Activated naive CD8-positive, alpha-beta T cell treated with anti-CD3 and anti-CD28 coated beads, Interleukin-2, amount 50 U/mL, for 24 hours (primary cell): ENCODE measurements around the gene MERTK.
A peak's percentile ranks its signal among the peaks of the same experiment; 100 is the strongest.

Experiments used
- ATAC-seq: fragments of 150-1000 bp; cut with Tn5 transposase; one replicate; pipeline ENCODE4 v1.10.0; 2021
- DNase-seq: peaks from one replicate; pipeline ENCODE4 v3.0.0; 2021
- H3K27ac Mint-ChIP-seq: one replicate; pipeline ENCODE4 v1.8.0; 2021; ENCODE audit warnings: mild to moderate bottlenecking, mixed read lengths
- H3K27me3 Mint-ChIP-seq: one replicate; pipeline ENCODE4 v1.8.0; 2021; ENCODE audit warnings: mixed read lengths
- H3K36me3 Mint-ChIP-seq: one replicate; pipeline ENCODE4 v1.8.0; 2021; ENCODE audit warnings: low read depth, mixed read lengths
- H3K4me1 Mint-ChIP-seq: one replicate; pipeline ENCODE4 v1.8.0; 2021; ENCODE audit warnings: mixed read lengths
- H3K4me3 Mint-ChIP-seq: one replicate; pipeline ENCODE4 v1.8.0; 2021; ENCODE audit warnings: mild to moderate bottlenecking, moderate library complexity, mixed read lengths
- H3K9me3 Mint-ChIP-seq: one replicate; pipeline ENCODE4 v1.8.0; 2021; ENCODE audit warnings: mixed read lengths

MERTK gene

GRCh38 chr2:111966241-111966640 lies 67.8 kb downstream of the MERTK start:
- Mint-ChIP-seq H3K9me3 (no peaks in the 10 kb centered on the region), H3K4me1 (no peaks in the 10 kb centered on the region)
- ATAC-seq = no peak

GRCh38 chr2:111967018-111967417 lies 68.6 kb downstream of the MERTK start:
- ATAC-seq (no peak), DNase-seq (no peak)
- Mint-ChIP-seq H3K4me1 (no peaks in the 10 kb centered on the region), H3K9me3 (no peaks in the 10 kb centered on the region), H3K27ac (no peak overlapping the region), H3K27me3 (peaks cover 2% of the 10 kb centered on the region), H3K36me3 (no peaks in the 10 kb centered on the region), H3K4me3 (no peak overlapping the region)

More at GRCh38 chr2:111966241-111966640, 67.8 kb downstream of the MERTK start:
- H3K4me3 Mint-ChIP-seq = no peak overlapping the region
- H3K36me3 Mint-ChIP-seq = no peaks in the 10 kb centered on the region
- no peak for DNase-seq
- H3K27me3 Mint-ChIP-seq = peaks cover 2% of the 10 kb centered on the region
- H3K27ac Mint-ChIP-seq = no peak overlapping the region

GRCh38 chr2:111970453-111970852 lies 72.0 kb downstream of the MERTK start:
- Mint-ChIP-seq H3K36me3 (no peaks in the 10 kb centered on the region), H3K27me3 (peaks cover 8% of the 10 kb centered on the region), H3K4me3 (no peak overlapping the region), H3K4me1 (peaks cover 3% of the 10 kb centered on the region), H3K9me3 (no peaks in the 10 kb centered on the region), H3K27ac (no peak overlapping the region)
- ATAC-seq = no peak
- no peak for DNase-seq

- peaks cover 8% of the 10 kb centered on the region for H3K27me3 Mint-ChIP-seq
- peaks cover 4% of the 10 kb centered on the region for H3K36me3 Mint-ChIP-seq
- DNase-seq (no peak), ATAC-seq (no peak)
- no peak overlapping the region for H3K4me3 Mint-ChIP-seq
- peaks cover 17% of the 10 kb centered on the region for H3K9me3 Mint-ChIP-seq
- no peak overlapping the region for H3K27ac Mint-ChIP-seq
- peaks cover 3% of the 10 kb centered on the region for H3K4me1 Mint-ChIP-seq
Observed at GRCh38 chr2:111972955-111973565, 74.7 kb downstream of the MERTK start.

- DNase-seq = no peak
- peaks cover 20% of the 10 kb centered on the region for H3K9me3 Mint-ChIP-seq
- peaks cover 3% of the 10 kb centered on the region for H3K4me1 Mint-ChIP-seq
- H3K4me3 Mint-ChIP-seq = no peak overlapping the region
- H3K27ac Mint-ChIP-seq = no peak overlapping the region
- H3K36me3 Mint-ChIP-seq = peaks cover 7% of the 10 kb centered on the region
- ATAC-seq = no peak
- H3K27me3 Mint-ChIP-seq = peaks cover 8% of the 10 kb centered on the region
Observed at GRCh38 chr2:111973701-111974100, 75.3 kb downstream of the MERTK start.

- no peak overlapping the region for H3K4me3 Mint-ChIP-seq
- no peak for DNase-seq
- peaks cover 3% of the 10 kb centered on the region for H3K4me1 Mint-ChIP-seq
Observed at GRCh38 chr2:111975053-111975552, 76.7 kb downstream of the MERTK start.

GRCh38 chr2:111975819-111976218 lies 77.4 kb downstream of the MERTK start:
- Mint-ChIP-seq H3K27ac (no peak overlapping the region), H3K36me3 (peaks cover 7% of the 10 kb centered on the region), H3K27me3 (peaks cover 8% of the 10 kb centered on the region), H3K9me3 (peaks cover 20% of the 10 kb centered on the region), H3K4me3 (no peak overlapping the region), H3K4me1 (peaks cover 3% of the 10 kb centered on the region)
- ATAC-seq (no peak), DNase-seq (no peak)

More at GRCh38 chr2:111975053-111975552, 76.7 kb downstream of the MERTK start:
- Mint-ChIP-seq H3K27me3 (peaks cover 8% of the 10 kb centered on the region), H3K27ac (no peak overlapping the region), H3K36me3 (peaks cover 7% of the 10 kb centered on the region), H3K9me3 (peaks cover 20% of the 10 kb centered on the region)
- no peak for ATAC-seq

- ATAC-seq (no peak), DNase-seq (no peak)
- H3K4me1 Mint-ChIP-seq = peaks cover 3% of the 10 kb centered on the region
- H3K4me3 Mint-ChIP-seq = no peak overlapping the region
- H3K27me3 Mint-ChIP-seq = peaks cover 6% of the 10 kb centered on the region
- H3K36me3 Mint-ChIP-seq = peaks cover 7% of the 10 kb centered on the region
- peaks cover 20% of the 10 kb centered on the region for H3K9me3 Mint-ChIP-seq
- no peak overlapping the region for H3K27ac Mint-ChIP-seq
Observed at GRCh38 chr2:111977240-111977639, 78.8 kb downstream of the MERTK start.

- Mint-ChIP-seq H3K27me3 (peaks cover 6% of the 10 kb centered on the region), H3K36me3 (peaks cover 7% of the 10 kb centered on the region), H3K9me3 (peaks cover 20% of the 10 kb centered on the region), H3K4me1 (peaks cover 13% of the 10 kb centered on the region), H3K27ac (no peak overlapping the region), H3K4me3 (no peak overlapping the region)
- DNase-seq = no peak
- no peak for ATAC-seq
Observed at GRCh38 chr2:111978452-111979170, 80.2 kb downstream of the MERTK start.

GRCh38 chr2:111981666-111982065 lies 83.3 kb downstream of the MERTK start:
- H3K36me3 Mint-ChIP-seq = peaks cover 7% of the 10 kb centered on the region
- ATAC-seq (no peak), DNase-seq (no peak)
- peaks cover 12% of the 10 kb centered on the region for H3K4me1 Mint-ChIP-seq
- H3K4me3 Mint-ChIP-seq = no peak overlapping the region
- peaks cover 16% of the 10 kb centered on the region for H3K9me3 Mint-ChIP-seq
- H3K27me3 Mint-ChIP-seq = no peaks in the 10 kb centered on the region
- H3K27ac Mint-ChIP-seq = no peak overlapping the region

GRCh38 chr2:111982822-111983221 lies 84.4 kb downstream of the MERTK start:
- DNase-seq (no peak), ATAC-seq (peak; percentile 89)
- Mint-ChIP-seq H3K4me1 (peaks cover 12% of the 10 kb centered on the region), H3K36me3 (peaks cover 3% of the 10 kb centered on the region), H3K27me3 (no peaks in the 10 kb centered on the region), H3K4me3 (no peak overlapping the region), H3K27ac (peak overlapping the region; percentile 29), H3K9me3 (peaks cover 4% of the 10 kb centered on the region)

GRCh38 chr2:111983478-111984212 lies 85.2 kb downstream of the MERTK start:
- Mint-ChIP-seq H3K27ac (no peak overlapping the region), H3K27me3 (no peaks in the 10 kb centered on the region), H3K4me3 (no peak overlapping the region), H3K4me1 (peaks cover 12% of the 10 kb centered on the region), H3K36me3 (no peaks in the 10 kb centered on the region), H3K9me3 (no peaks in the 10 kb centered on the region)
- ATAC-seq (no peak), DNase-seq (no peak)

- Mint-ChIP-seq H3K9me3 (no peaks in the 10 kb centered on the region), H3K4me3 (no peak overlapping the region), H3K27ac (no peak overlapping the region), H3K36me3 (no peaks in the 10 kb centered on the region), H3K4me1 (peaks cover 12% of the 10 kb centered on the region), H3K27me3 (no peaks in the 10 kb centered on the region)
- DNase-seq (no peak), ATAC-seq (no peak)
Observed at GRCh38 chr2:111984213-111984604, 85.8 kb downstream of the MERTK start.

- Mint-ChIP-seq H3K9me3 (no peaks in the 10 kb centered on the region), H3K27me3 (no peaks in the 10 kb centered on the region), H3K4me3 (no peak overlapping the region), H3K4me1 (peaks cover 12% of the 10 kb centered on the region), H3K27ac (no peak overlapping the region), H3K36me3 (no peaks in the 10 kb centered on the region)
- DNase-seq (no peak), ATAC-seq (no peak)
Observed at GRCh38 chr2:111985514-111985913, 87.1 kb downstream of the MERTK start.
